Measurements from ENCODE around the gene RAPGEF2.

DNA sequence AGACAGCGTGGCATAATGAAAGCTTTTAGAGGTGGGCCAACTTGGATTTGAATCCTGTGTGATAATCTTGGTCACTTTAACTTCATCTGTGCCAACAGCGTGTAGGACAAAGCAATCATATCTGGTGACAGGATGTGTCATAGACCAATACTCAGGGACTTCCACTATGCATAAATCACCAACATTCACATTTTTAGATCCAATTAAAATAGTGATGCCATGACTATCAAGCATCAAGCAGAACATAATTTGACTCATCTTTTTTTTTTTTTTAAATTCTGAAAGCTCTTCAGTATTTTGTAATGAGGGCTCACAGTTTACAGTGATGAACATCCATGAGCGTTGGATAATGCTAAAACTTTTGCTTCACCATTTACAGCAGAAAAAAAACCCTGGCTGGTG, 27.3 kb upstream of the RAPGEF2 start:
- TF ChIP-seq, protein P1, sequence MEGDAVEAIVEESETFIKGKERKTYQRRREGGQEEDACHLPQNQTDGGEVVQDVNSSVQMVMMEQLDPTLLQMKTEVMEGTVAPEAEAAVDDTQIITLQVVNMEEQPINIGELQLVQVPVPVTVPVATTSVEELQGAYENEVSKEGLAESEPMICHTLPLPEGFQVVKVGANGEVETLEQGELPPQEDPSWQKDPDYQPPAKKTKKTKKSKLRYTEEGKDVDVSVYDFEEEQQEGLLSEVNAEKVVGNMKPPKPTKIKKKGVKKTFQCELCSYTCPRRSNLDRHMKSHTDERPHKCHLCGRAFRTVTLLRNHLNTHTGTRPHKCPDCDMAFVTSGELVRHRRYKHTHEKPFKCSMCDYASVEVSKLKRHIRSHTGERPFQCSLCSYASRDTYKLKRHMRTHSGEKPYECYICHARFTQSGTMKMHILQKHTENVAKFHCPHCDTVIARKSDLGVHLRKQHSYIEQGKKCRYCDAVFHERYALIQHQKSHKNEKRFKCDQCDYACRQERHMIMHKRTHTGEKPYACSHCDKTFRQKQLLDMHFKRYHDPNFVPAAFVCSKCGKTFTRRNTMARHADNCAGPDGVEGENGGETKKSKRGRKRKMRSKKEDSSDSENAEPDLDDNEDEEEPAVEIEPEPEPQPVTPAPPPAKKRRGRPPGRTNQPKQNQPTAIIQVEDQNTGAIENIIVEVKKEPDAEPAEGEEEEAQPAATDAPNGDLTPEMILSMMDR (conservative IDR thresholded peaks at IDR 0.05; ENCODE audit: low read depth in 2 of 2), result no peak
- no peak for TF ChIP-seq EZH2 (IDR thresholded peaks at IDR 0.05; ENCODE audit: low read depth, unreplicated experiment)
- no peak for TF ChIP-seq POLR2AphosphoS5 (IDR thresholded peaks at IDR 0.05; ENCODE audit: low read depth)
- no peak for TF ChIP-seq EZH2phosphoT487 (IDR thresholded peaks at IDR 0.05; ENCODE audit: unreplicated experiment)
- TF ChIP-seq CREB1 (CRISPR knock-in tag; IDR thresholded peaks at IDR 0.05; ENCODE audit: low read depth), result no peak
- TF ChIP-seq, protein P2, sequence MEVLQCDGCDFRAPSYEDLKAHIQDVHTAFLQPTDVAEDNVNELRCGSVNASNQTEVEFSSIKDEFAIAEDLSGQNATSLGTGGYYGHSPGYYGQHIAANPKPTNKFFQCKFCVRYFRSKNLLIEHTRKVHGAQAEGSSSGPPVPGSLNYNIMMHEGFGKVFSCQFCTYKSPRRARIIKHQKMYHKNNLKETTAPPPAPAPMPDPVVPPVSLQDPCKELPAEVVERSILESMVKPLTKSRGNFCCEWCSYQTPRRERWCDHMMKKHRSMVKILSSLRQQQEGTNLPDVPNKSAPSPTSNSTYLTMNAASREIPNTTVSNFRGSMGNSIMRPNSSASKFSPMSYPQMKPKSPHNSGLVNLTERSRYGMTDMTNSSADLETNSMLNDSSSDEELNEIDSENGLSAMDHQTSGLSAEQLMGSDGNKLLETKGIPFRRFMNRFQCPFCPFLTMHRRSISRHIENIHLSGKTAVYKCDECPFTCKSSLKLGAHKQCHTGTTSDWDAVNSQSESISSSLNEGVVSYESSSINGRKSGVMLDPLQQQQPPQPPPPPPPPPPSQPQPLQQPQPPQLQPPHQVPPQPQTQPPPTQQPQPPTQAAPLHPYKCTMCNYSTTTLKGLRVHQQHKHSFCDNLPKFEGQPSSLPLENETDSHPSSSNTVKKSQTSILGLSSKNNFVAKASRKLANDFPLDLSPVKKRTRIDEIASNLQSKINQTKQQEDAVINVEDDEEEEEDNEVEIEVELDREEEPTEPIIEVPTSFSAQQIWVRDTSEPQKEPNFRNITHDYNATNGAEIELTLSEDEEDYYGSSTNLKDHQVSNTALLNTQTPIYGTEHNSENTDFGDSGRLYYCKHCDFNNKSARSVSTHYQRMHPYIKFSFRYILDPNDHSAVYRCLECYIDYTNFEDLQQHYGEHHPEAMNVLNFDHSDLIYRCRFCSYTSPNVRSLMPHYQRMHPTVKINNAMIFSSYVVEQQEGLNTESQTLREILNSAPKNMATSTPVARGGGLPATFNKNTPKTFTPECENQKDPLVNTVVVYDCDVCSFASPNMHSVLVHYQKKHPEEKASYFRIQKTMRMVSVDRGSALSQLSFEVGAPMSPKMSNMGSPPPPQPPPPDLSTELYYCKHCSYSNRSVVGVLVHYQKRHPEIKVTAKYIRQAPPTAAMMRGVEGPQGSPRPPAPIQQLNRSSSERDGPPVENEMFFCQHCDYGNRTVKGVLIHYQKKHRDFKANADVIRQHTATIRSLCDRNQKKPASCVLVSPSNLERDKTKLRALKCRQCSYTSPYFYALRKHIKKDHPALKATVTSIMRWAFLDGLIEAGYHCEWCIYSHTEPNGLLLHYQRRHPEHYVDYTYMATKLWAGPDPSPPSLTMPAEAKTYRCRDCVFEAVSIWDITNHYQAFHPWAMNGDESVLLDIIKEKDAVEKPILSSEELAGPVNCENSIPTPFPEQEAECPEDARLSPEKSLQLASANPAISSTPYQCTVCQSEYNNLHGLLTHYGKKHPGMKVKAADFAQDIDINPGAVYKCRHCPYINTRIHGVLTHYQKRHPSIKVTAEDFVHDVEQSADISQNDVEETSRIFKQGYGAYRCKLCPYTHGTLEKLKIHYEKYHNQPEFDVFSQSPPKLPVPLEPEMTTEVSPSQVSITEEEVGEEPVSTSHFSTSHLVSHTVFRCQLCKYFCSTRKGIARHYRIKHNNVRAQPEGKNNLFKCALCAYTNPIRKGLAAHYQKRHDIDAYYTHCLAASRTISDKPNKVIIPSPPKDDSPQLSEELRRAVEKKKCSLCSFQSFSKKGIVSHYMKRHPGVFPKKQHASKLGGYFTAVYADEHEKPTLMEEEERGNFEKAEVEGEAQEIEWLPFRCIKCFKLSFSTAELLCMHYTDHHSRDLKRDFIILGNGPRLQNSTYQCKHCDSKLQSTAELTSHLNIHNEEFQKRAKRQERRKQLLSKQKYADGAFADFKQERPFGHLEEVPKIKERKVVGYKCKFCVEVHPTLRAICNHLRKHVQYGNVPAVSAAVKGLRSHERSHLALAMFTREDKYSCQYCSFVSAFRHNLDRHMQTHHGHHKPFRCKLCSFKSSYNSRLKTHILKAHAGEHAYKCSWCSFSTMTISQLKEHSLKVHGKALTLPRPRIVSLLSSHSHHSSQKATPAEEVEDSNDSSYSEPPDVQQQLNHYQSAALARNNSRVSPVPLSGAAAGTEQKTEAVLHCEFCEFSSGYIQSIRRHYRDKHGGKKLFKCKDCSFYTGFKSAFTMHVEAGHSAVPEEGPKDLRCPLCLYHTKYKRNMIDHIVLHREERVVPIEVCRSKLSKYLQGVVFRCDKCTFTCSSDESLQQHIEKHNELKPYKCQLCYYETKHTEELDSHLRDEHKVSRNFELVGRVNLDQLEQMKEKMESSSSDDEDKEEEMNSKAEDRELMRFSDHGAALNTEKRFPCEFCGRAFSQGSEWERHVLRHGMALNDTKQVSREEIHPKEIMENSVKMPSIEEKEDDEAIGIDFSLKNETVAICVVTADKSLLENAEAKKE (CRISPR knock-in tag; IDR thresholded peaks at IDR 0.05), result no peak
- no peak for TF ChIP-seq JUNB (IDR thresholded peaks at IDR 0.05; ENCODE audit: unreplicated experiment)
- TF ChIP-seq ZNF114 (CRISPR knock-in tag; IDR thresholded peaks at IDR 0.05), result no peak
- TF ChIP-seq NANOG (IDR thresholded peaks at IDR 0.05; ENCODE audit: borderline replicate concordance), result no peak
- TF ChIP-seq, protein P3, sequence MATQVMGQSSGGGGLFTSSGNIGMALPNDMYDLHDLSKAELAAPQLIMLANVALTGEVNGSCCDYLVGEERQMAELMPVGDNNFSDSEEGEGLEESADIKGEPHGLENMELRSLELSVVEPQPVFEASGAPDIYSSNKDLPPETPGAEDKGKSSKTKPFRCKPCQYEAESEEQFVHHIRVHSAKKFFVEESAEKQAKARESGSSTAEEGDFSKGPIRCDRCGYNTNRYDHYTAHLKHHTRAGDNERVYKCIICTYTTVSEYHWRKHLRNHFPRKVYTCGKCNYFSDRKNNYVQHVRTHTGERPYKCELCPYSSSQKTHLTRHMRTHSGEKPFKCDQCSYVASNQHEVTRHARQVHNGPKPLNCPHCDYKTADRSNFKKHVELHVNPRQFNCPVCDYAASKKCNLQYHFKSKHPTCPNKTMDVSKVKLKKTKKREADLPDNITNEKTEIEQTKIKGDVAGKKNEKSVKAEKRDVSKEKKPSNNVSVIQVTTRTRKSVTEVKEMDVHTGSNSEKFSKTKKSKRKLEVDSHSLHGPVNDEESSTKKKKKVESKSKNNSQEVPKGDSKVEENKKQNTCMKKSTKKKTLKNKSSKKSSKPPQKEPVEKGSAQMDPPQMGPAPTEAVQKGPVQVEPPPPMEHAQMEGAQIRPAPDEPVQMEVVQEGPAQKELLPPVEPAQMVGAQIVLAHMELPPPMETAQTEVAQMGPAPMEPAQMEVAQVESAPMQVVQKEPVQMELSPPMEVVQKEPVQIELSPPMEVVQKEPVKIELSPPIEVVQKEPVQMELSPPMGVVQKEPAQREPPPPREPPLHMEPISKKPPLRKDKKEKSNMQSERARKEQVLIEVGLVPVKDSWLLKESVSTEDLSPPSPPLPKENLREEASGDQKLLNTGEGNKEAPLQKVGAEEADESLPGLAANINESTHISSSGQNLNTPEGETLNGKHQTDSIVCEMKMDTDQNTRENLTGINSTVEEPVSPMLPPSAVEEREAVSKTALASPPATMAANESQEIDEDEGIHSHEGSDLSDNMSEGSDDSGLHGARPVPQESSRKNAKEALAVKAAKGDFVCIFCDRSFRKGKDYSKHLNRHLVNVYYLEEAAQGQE (IDR thresholded peaks at IDR 0.05; ENCODE audit: unreplicated experiment), result no peak
